SU-DHL-6 (cell line): ENCODE measurements around the gene LAPTM5.

Source experiments
- CTCF ChIP-seq: fragments of 200-600 bp; sonication (generic); IDR thresholded peaks from one replicate; pipeline ENCODE4 v1.5.1; 2017; ENCODE audit warnings: antibody characterized with exemption, mild to moderate bottlenecking, low read length, moderate library complexity; ENCODE audit not compliant: insufficient read depth, poor library complexity, severe bottlenecking
- EZH2phosphoT487 ChIP-seq: fragments of 200-600 bp; sonication (generic), shearing (Covaris generic); conservative IDR thresholded peaks from 2 replicates; pipeline ENCODE4 v1.6.1; 2018; ENCODE audit warnings: mild to moderate bottlenecking, antibody characterized with exemption, low read length, moderate library complexity, mixed read lengths

- TF ChIP-seq CTCF: no peak
- no peak for TF ChIP-seq EZH2phosphoT487
These were observed 36.7 kb upstream of the LAPTM5 start for GRCh38 chr1:30794260-30794659.
